Measurements from ENCODE around the gene CHID1.

Gene CHID1

DNA sequence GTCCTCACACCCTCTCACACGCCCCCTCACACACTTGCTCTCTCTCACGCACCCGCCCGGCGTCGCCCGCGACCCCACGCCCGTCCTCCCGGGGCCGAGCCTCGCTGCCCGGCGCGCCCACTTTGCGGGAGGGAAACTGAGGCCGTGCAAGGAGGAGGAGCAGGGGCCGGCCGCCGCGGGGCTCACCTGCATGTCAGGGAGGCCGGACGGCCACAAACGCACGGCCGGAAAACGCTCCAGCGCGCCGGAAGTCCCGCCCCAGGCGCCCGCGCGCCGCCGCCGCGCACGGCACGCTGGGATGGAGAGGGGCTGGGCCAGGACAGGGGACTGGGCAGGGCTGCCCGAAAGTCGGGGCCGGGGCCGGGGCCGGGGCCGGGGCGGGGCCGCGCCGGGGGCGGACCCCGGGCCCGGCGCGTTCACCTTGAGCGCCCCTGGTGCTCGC, at the start of gene CHID1:
Gene CHID1 (minus strand): TSS at position 222 of the 442 bp plus-strand sequence. CDS start 5,994 bp downstream, outside the sequence.
- peak within 1 kb of the TSS; percentile 91 for H2AFZ ChIP-seq (ENCODE audit: low read depth, low read length)
- H3K4me3 ChIP-seq (ENCODE audit: low read length): peak within 1 kb of the TSS; percentile 98
- H3K4me1 ChIP-seq (ENCODE audit: insufficient read depth, low read length): peaks cover 17% of the 10 kb centered on the region
- H3K9me3 ChIP-seq (ENCODE audit: low read length): no peaks in the 10 kb centered on the region
- H3K27me3 ChIP-seq (ENCODE audit: insufficient read depth, low read length): no peaks in the 10 kb centered on the region
- peaks cover 7% of the 10 kb centered on the region for H3K36me3 ChIP-seq (ENCODE audit: insufficient read depth, low read length)

DNA sequence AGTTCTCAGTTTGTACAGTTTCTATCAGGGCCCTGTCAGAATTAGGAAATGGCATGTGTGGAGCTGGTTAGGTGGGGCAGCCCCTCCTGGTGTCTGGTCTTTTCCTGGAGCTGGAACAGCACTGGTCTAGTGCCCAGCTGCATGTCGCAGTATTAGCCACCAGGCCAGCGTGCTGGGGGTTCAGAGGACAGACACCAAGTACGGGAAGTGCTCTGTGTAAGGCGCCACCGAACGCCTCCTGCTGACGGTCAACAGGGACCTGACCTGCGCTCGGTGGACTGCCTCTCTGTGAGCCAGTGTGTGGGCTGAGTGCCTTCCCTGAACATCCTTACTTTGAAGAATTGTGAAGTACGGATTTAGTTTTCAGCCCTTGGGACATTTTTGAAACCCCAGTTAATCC, 49.0 kb upstream of the CHID1 start:
- Histone ChIP-seq H2AFZ (ENCODE audit: low read depth, low read length) (no peak overlapping the region), H3K36me3 (ENCODE audit: insufficient read depth, low read length) (peaks cover 24% of the 10 kb centered on the region), H3K4me1 (ENCODE audit: insufficient read depth, low read length) (peaks cover 31% of the 10 kb centered on the region), H3K27me3 (ENCODE audit: insufficient read depth, low read length) (no peaks in the 10 kb centered on the region), H3K9me3 (ENCODE audit: low read length) (peaks cover 7% of the 10 kb centered on the region), H3K4me3 (ENCODE audit: low read length) (no peak overlapping the region)

DNA sequence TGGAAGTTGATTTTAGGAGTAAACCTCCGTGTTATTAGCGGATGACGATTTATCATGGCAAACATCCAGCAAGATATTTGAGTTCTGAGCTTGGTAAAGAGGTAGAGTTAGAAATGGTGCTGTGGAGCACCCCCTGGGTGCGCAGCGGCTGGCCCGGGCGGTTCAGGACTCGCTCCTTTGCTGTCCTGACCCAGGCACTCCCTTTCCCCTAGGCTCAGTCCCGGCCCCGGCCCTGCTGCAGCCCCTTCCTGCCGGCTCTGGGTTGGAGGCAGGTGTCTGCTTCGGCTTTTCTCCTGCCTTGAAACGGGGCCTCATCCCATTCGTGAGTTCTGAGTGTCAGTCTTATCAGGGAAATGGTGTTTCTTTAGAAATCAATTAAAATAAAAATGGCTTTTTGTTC, 48.4 kb upstream of the CHID1 start:
- Histone ChIP-seq H3K36me3 (ENCODE audit: insufficient read depth, low read length) (peaks cover 20% of the 10 kb centered on the region), H3K4me3 (ENCODE audit: low read length) (no peak overlapping the region), H3K27me3 (ENCODE audit: insufficient read depth, low read length) (no peaks in the 10 kb centered on the region), H3K9me3 (ENCODE audit: low read length) (peaks cover 5% of the 10 kb centered on the region), H3K4me1 (ENCODE audit: insufficient read depth, low read length) (peaks cover 33% of the 10 kb centered on the region), H2AFZ (ENCODE audit: low read depth, low read length) (no peak overlapping the region)

DNA sequence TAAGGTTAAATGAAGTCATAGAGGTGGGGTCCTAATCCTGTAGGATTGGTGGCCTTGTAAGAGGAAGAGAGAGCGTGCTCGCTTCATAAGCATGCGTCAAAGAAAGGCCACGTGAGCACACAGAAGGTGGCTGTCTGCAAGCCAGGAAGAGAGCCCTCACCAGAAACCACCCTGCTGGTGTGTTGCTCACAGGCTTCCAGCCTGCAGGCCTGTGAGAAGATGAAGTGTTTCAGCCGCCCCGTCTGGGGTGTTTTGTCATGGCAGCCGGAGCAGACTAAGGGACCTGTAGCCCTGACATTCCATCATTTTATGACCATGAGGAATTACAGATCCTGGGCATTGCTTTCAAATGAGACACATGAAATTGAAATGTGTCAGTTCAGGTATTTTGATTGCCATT, 47.5 kb upstream of the CHID1 start:
- H3K4me1 ChIP-seq (ENCODE audit: insufficient read depth, low read length): peaks cover 33% of the 10 kb centered on the region
- H3K4me3 ChIP-seq (ENCODE audit: low read length): no peak overlapping the region
- H2AFZ ChIP-seq (ENCODE audit: low read depth, low read length): no peak overlapping the region
- peaks cover 2% of the 10 kb centered on the region for H3K9me3 ChIP-seq (ENCODE audit: low read length)
- peaks cover 12% of the 10 kb centered on the region for H3K36me3 ChIP-seq (ENCODE audit: insufficient read depth, low read length)
- H3K27me3 ChIP-seq (ENCODE audit: insufficient read depth, low read length): no peaks in the 10 kb centered on the region

DNA sequence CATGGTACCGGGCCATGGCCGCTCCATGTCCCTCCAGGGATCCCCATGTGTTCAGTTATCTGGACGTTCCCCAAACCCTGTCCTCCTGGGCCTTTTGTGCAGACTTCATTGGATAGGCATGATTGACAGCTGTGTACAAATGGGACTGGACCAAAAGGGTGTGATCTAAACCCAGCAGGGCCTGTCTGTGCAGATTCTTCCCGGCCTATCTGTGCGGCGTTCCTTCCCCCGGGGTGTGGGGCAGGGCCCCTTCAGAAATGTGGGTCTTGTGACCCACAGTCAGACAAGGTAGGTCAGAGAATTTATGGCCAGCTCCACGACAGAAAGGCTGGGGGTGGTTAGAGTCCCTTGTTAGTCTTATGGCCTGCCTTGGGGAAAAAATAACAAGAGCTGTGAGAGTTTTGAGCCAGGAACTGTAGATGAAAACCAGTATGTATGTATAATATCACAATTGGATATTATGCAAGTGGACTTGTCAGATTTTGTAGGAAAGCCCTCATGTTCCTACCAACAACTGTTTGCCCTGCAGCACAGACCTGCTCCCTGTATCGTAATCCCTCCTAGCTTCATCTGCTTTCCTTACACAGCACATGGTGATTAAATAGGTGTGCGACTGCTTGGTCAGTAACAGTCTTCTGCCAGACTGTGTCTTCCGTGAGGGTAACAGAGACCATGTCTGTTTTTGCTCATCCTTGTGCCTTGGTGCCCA, 46.8 kb upstream of the CHID1 start:
- Histone ChIP-seq H3K36me3 (ENCODE audit: insufficient read depth, low read length) (peaks cover 12% of the 10 kb centered on the region), H3K27me3 (ENCODE audit: insufficient read depth, low read length) (no peaks in the 10 kb centered on the region)

DNA sequence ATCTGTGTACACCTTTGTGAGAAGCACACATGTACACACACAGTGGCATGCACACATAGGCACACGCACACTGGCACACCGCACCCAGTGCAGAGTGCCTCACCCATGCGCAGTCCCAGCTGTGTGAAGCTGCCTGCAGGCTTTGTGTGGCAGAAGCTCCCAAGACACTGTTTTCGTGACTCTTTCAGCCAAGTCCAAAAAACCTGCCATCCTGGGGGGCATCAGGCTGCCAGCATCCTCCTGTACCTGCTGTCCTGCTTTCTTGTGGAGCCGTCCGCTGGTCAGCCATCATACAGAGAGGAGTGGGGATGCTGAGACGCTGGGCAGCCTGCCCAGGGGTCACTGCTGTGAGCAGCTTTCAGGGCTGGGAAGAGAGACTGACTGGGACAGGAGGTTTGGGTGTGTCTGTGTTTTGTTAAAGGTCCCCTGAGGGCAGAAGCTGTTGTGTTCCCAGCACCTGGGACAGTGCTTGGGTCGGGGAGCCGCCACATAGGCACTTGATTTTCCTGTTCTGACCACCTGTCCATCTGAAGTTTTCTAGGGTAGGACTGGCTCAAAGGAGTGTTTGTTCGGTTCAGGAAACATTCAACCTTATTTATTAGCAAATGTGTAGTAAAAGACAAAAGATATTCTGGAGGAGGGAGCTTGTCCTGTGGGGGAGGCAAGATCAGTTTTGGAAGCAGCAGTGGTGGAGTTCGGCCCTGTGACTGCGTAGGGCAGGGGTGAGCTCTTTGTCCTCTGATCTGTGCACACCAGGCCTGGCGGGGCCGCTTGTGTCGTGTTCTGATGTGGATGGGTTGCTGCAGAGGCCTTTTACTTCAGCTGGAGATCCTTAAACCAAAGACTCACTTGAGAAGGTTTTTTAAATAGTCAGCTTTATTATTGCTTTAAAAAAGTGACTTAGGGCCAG, 44.8 kb upstream of the CHID1 start:
- Histone ChIP-seq H3K9me3 (ENCODE audit: low read length) (peaks cover under 1% of the 10 kb centered on the region), H3K27me3 (ENCODE audit: insufficient read depth, low read length) (no peaks in the 10 kb centered on the region), H3K4me3 (ENCODE audit: low read length) (no peak overlapping the region), H2AFZ (ENCODE audit: low read depth, low read length) (no peak overlapping the region), H3K36me3 (ENCODE audit: insufficient read depth, low read length) (peaks cover 7% of the 10 kb centered on the region), H3K4me1 (ENCODE audit: insufficient read depth, low read length) (peaks cover 50% of the 10 kb centered on the region)

More for the DNA sequence above, 46.8 kb upstream of the CHID1 start:
- Histone ChIP-seq H3K9me3 (ENCODE audit: low read length) (no peaks in the 10 kb centered on the region), H3K4me3 (ENCODE audit: low read length) (no peak overlapping the region), H3K4me1 (ENCODE audit: insufficient read depth, low read length) (peaks cover 40% of the 10 kb centered on the region), H2AFZ (ENCODE audit: low read depth, low read length) (no peak overlapping the region)

DNA sequence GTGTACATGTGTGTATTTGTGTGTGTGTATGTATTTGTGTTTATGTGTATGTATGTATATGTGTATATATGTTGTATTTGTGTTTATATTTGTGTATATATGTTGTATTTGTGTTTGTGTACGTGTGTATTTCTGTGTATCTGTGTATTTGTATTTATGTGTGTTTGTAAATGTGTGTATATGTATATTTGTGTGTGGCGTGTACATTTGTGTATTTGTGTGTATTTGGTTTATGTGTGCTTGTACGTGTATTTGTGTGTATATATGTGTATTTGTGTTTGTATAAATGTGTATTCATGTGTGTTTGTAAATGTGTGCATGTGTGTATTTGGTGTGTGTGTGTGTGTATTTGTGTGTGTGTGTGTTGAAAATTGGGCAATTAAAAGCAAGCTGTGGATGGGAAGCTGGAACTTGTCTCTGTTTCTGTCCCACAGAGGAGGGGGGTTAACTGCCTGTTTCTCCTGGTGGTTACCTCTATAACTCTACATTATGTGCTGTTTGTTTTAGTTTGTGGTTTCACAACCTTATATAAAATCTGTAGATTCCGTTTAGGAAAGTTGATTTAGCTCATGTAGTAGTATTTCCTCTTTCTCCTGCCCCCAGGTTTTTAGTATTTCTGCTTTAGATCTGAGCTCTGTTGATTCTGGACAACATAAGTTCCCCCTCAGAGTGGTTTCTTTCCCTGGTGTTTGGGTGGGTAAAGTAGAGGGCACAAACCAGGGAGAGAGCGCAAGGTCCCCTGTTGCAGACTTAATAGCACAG, 44.0 kb upstream of the CHID1 start:
- peaks cover 50% of the 10 kb centered on the region for H3K4me1 ChIP-seq (ENCODE audit: insufficient read depth, low read length)
- H3K27me3 ChIP-seq (ENCODE audit: insufficient read depth, low read length): no peaks in the 10 kb centered on the region

DNA sequence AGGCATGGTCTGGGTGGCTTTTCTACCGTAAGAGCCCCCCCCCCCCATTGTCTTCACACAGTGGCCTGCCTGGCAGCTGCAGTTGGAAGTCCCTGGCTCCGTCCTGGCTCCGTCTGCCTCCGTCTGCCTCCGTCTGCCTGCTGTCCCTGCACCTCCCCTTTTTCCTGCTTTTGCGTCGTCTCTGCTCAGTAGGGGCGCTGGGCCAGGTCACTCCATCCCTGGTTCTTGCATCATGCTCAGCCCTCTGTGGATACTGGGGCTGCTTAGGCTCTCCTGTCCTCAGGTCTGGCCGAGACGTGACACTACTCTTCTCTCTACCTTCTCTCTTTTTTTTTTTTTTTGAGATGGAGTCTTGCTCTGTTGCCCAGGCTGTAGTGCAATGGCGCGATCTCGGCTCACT, 42.9 kb upstream of the CHID1 start:
- H2AFZ ChIP-seq (ENCODE audit: low read depth, low read length): no peak overlapping the region
- H3K27me3 ChIP-seq (ENCODE audit: insufficient read depth, low read length): no peaks in the 10 kb centered on the region
- H3K36me3 ChIP-seq (ENCODE audit: insufficient read depth, low read length): no peaks in the 10 kb centered on the region
- peaks cover 6% of the 10 kb centered on the region for H3K9me3 ChIP-seq (ENCODE audit: low read length)
- no peak overlapping the region for H3K4me3 ChIP-seq (ENCODE audit: low read length)
- H3K4me1 ChIP-seq (ENCODE audit: insufficient read depth, low read length): peaks cover 50% of the 10 kb centered on the region

More for the DNA sequence above, 44.0 kb upstream of the CHID1 start:
- Histone ChIP-seq H3K36me3 (ENCODE audit: insufficient read depth, low read length) (peaks cover 1% of the 10 kb centered on the region), H2AFZ (ENCODE audit: low read depth, low read length) (no peak overlapping the region), H3K4me3 (ENCODE audit: low read length) (no peak overlapping the region), H3K9me3 (ENCODE audit: low read length) (peaks cover 6% of the 10 kb centered on the region)

DNA sequence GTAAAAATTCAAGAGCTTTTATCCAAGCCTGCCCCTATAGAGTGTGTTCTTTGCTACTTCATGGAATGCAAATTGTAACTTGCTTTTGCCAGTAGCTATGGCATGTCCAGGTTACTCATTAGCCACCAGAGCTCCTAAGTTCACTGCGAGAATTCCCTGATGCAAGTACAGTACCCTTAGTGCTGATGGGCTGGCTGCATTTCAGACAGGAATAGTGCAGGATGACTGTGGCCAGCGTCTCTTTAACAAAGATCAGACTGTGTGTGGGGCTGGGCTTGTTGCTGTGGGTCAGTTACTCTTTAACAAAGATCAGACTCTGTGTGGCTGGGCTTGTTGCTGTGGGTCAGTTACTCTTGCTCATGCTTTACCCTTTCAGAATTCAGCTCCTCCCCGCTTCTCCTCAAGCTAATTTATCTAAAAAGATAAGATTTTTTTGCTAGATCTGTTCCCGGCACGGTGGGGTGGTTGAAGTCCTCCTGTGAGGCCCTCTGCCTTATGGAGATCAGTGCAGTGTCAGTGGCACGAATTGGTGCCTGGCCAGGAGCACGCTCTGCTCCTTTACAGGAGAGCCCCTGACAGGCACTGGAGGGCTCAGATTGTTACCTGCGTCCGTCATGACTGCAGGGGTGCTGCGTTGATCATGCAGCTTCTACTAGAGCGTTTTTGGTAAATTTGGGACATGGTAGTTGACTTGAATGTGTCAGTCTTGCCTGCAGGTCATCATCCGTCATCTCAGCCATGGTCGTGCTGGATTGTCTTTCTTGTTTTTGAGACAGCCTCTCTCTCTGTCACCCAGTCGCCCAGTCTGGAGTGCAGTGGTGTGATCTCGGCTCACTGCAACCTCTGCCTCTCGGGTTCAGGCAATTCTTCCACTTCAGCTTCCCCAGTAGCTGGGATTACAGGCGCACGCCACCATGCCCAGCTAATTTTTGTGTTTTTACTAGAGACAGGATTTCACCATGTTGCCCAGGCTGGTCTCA, 42.1 kb upstream of the CHID1 start:
- Histone ChIP-seq H3K4me1 (ENCODE audit: insufficient read depth, low read length) (peaks cover 47% of the 10 kb centered on the region), H3K9me3 (ENCODE audit: low read length) (peaks cover 6% of the 10 kb centered on the region), H3K36me3 (ENCODE audit: insufficient read depth, low read length) (no peaks in the 10 kb centered on the region), H3K27me3 (ENCODE audit: insufficient read depth, low read length) (no peaks in the 10 kb centered on the region), H3K4me3 (ENCODE audit: low read length) (no peak overlapping the region), H2AFZ (ENCODE audit: low read depth, low read length) (no peak overlapping the region)

DNA sequence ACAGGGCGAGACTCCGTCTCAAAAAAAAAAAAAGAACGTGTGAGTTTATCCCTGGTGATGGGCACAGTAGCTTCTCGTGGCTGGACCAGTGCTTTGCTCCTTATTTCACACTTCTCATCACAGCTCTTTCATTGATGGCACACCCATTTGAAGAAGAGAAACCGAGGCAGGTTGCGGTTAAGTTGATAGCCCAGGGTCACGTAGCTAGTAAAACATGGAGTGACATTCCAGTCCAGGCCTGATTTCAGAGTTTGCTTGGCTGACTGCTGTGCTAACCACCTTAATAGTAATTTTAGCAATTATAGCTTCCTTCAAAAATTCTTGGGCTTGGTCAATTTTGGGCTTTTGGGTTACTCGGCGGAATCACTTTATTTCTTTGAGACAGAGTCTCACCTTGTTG, 40.9 kb upstream of the CHID1 start:
- Histone ChIP-seq H3K4me1 (ENCODE audit: insufficient read depth, low read length) (peaks cover 41% of the 10 kb centered on the region), H3K4me3 (ENCODE audit: low read length) (no peak overlapping the region), H3K27me3 (ENCODE audit: insufficient read depth, low read length) (no peaks in the 10 kb centered on the region), H3K9me3 (ENCODE audit: low read length) (peaks cover 6% of the 10 kb centered on the region), H3K36me3 (ENCODE audit: insufficient read depth, low read length) (no peaks in the 10 kb centered on the region), H2AFZ (ENCODE audit: low read depth, low read length) (no peak overlapping the region)

DNA sequence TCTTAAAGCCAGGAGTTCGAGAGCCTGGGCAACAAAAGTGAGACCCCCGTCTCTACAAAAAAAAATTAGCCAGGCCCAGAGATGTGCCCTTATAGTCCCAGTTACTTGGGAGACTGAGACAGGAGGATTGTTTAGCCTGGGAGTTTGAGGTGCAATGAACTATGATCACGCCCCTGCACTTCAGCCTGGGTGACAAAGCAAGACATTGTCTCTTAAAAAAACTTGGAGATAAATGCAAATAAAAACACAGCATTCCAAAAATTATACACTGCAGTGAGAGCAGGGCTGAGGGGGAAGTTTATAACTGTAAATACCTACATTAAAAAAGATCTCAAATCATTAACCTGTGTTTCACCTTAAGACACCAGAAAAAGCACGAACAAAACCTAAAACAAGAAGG, 37.1 kb upstream of the CHID1 start:
- no peaks in the 10 kb centered on the region for H3K27me3 ChIP-seq (ENCODE audit: insufficient read depth, low read length)
- H3K4me1 ChIP-seq (ENCODE audit: insufficient read depth, low read length): peaks cover 55% of the 10 kb centered on the region
- no peaks in the 10 kb centered on the region for H3K36me3 ChIP-seq (ENCODE audit: insufficient read depth, low read length)
- H3K9me3 ChIP-seq (ENCODE audit: low read length): peaks cover 6% of the 10 kb centered on the region
- H2AFZ ChIP-seq (ENCODE audit: low read depth, low read length): no peak overlapping the region
- H3K4me3 ChIP-seq (ENCODE audit: low read length): no peak overlapping the region

DNA sequence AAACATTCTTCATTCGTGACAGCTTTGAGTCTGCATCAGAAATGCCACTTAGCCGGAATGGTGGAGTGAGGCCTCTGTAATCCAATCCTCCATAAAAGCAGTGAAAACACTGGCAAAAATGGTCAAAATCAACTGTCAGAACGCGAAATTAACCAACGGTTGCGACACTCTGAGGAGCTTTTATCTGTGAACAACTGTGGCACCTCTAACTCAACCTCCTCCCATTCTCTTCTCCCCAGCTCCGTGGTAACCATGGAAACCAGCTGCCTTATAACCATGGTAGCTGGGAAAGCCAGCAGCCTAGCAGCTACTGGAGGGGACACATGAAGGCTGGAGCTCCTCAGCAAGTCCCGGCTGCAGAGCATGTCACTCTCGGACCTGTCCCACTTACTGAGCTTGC, 35.4 kb upstream of the CHID1 start:
- peaks cover 6% of the 10 kb centered on the region for H3K9me3 ChIP-seq (ENCODE audit: low read length)
- peak overlapping the region; percentile 1 for H3K4me3 ChIP-seq (ENCODE audit: low read length)
- no peaks in the 10 kb centered on the region for H3K36me3 ChIP-seq (ENCODE audit: insufficient read depth, low read length)
- peaks cover 51% of the 10 kb centered on the region for H3K4me1 ChIP-seq (ENCODE audit: insufficient read depth, low read length)
- H2AFZ ChIP-seq (ENCODE audit: low read depth, low read length): no peak overlapping the region
- H3K27me3 ChIP-seq (ENCODE audit: insufficient read depth, low read length): no peaks in the 10 kb centered on the region
